Tibial nerve (tissue), 4 donors: ENCODE measurements around the gene TGM4. TPM values are rescaled to one million over a fixed set of nuclear protein-coding genes. Genes with fewer than 3 reads are reported as not detected.
"Not testable (repeated sequence)": the region's sequence is repeated elsewhere in the genome, so short reads cannot be mapped to it uniquely, and the experiment has no call there.

Experiments used
- DNase-seq, 2 donors: peaks; one replicate each; pipeline ENCODE4 v3.0.0-alpha.2; 2019; ENCODE audit warnings: low spot score in 2 of 2
- H3K27ac ChIP-seq, 4 donors: fragments of 200-600 bp; sonication (generic) in 3 of 4; one replicate each; pipeline ENCODE4 v1.5.1; 2017 to 2019; ENCODE audit warnings: mild to moderate bottlenecking in 1 of 4
- H3K27me3 ChIP-seq, 2 donors: fragments of 200-600 bp; sonication (generic) in 1 of 2; one replicate each; pipeline versions ENCODE4 v1.5.1 to v1.6.0; 2017 to 2019
- H3K36me3 ChIP-seq, 3 donors: fragments of 200-600 bp; sonication (generic); one replicate each; pipeline ENCODE4 v1.5.1; 2018 to 2019
- H3K4me1 ChIP-seq, 4 donors: fragments of 200-600 bp; sonication (generic) in 3 of 4; one replicate each; pipeline ENCODE4 v1.5.1; 2017 to 2019
- H3K4me3 ChIP-seq, 4 donors: fragments of 200-600 bp; sonication (generic) in 3 of 4; one replicate each; pipeline ENCODE4 v1.5.1; 2017 to 2019; ENCODE audit warnings: mild to moderate bottlenecking in 1 of 4, moderate library complexity in 1 of 4
- H3K9me3 ChIP-seq, 4 donors: fragments of 200-600 bp; sonication (generic) in 3 of 4; one replicate each; pipeline ENCODE4 v1.5.1; 2017 to 2019
- CTCF ChIP-seq, 5 experiments: fragments of 200-600 bp in 3 of 5; fragments of 450-650 bp in 2 of 5; sonication (generic) in 3 of 5; IDR thresholded peaks; one replicate each; pipeline ENCODE4 v1.5.1; 2016 to 2019; ENCODE audit warnings: antibody characterized with exemption in 5 of 5, mild to moderate bottlenecking in 3 of 5, moderate library complexity in 2 of 5
- EP300 ChIP-seq, 2 donors: sonication (generic); formaldehyde crosslinking; IDR thresholded peaks; one replicate each; pipeline ENCODE4 v1.6.1; 2017; ENCODE audit warnings: antibody characterized with exemption in 2 of 2, mild to moderate bottlenecking in 1 of 2
- POLR2A ChIP-seq, 2 donors: fragments of 450-650 bp; IDR thresholded peaks; one replicate each; pipeline ENCODE4 v1.6.1; 2017; ENCODE audit warnings: antibody characterized with exemption in 2 of 2, mild to moderate bottlenecking in 2 of 2, moderate library complexity in 2 of 2
- WGBS, 2 donors: methylation state at CpG; one replicate each; pipeline ENCODE4 v1.1.5; 2018; 5-methylcytosine and 5-hydroxymethylcytosine counted together
- total RNA-seq, 4 donors: library from RNA; depleted of rRNA; stranded (reverse); fragments of >200 nt; gene quantifications; one replicate each; pipeline ENCODE4 v1.1.0, GENCODE V29; 2016

The TGM4 gene
- total RNA-seq, 4 donors from 2014 or later: not detected

- Histone ChIP-seq H3K4me3 (no peak overlapping the region), H3K9me3 (no peaks in the 10 kb centered on the region), H3K27me3 (no peaks in the 10 kb centered on the region), H3K27ac (no peak overlapping the region), H3K4me1 (no peaks in the 10 kb centered on the region), H3K36me3 (peaks cover 0 to 97% (median 0%) of the 10 kb centered on the region in 3 donors)
- no peak for TF ChIP-seq POLR2A (IDR thresholded peaks at IDR 0.05)
- TF ChIP-seq CTCF (IDR thresholded peaks at IDR 0.05): no peak
- no peak for TF ChIP-seq EP300 (IDR thresholded peaks at IDR 0.05)
- no peak for DNase-seq
- 91 to 95% methylated on average over 9 of the region's 9 CpGs for WGBS, 2 donors
These were observed 68.0 kb downstream of the TGM4 start for GRCh38 chr3:44942202-44942921.

GRCh38 chr3:44948239-44948638 is 73.8 kb downstream of the TGM4 start:
- Histone ChIP-seq H3K4me3 (no peak overlapping the region), H3K36me3 (peaks cover 0 to 52% (median 0%) of the 10 kb centered on the region in 3 donors), H3K27me3 (no peaks in the 10 kb centered on the region), H3K27ac (no peak overlapping the region), H3K9me3 (no peaks in the 10 kb centered on the region), H3K4me1 (no peaks in the 10 kb centered on the region)
- TF ChIP-seq CTCF (IDR thresholded peaks at IDR 0.05) (no peak), EP300 (IDR thresholded peaks at IDR 0.05) (no peak), POLR2A (IDR thresholded peaks at IDR 0.05) (no peak)
- no peak for DNase-seq
- 94 to 99% methylated on average over 3 of the region's 3 CpGs for WGBS, 2 donors

DNA sequence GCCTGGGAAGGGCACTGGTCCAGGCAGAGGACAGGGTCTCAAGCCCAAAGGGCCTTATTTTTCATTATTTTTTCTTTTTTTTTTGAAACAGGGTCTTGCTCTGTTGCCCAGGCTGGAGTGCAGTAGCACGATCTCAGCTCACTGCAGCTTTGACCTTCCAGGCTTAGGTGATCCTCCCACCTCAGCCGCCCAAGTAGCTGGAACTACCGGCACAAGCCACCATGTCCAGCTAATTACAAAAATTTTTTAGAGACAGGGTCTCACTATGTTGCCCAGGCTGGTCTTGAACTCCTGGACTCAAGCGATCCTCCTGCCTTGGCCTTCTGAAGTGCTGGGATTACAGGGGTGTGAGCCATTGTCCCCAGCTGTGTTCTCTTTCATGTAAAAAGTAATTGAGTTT is 75.4 kb downstream of the TGM4 start:
- not testable (repeated sequence) for DNase-seq, H3K4me1 ChIP-seq, H3K4me3 ChIP-seq, H3K9me3 ChIP-seq, H3K27me3 ChIP-seq, H3K27ac ChIP-seq
- H3K36me3 ChIP-seq: peaks cover 0 to 41% (median 0%) of the 10 kb centered on the region in 3 donors
- 96 to 97% methylated on average over 4 of the region's 4 CpGs for WGBS, 2 donors

DNA sequence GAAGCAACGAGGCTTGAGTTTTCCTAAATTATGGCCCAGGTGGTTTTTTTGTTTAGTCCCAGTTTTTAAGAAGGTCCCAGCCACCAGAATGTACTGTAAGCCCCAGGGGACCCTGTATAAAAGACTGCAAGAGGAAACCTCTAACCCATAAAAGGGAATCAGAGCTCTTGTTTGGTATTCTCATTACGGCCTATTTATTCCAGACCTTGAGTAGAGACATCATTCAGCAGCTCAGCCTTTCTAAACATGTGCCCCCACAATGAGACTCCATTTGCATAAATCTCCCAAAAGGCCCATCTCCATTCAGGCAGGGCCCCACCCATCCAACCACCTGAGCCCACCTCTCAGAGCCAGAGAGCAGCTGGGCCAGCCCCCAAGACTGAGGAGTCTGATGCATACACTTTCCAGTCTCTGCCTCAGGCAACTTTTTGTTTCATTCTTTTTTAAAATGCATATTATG is 75.9 kb downstream of the TGM4 start:
- no peaks in the 10 kb centered on the region for H3K9me3 ChIP-seq
- TF ChIP-seq POLR2A (IDR thresholded peaks at IDR 0.05) (no peak), EP300 (IDR thresholded peaks at IDR 0.05) (no peak), CTCF (IDR thresholded peaks at IDR 0.05) (no peak)
- WGBS, 2 donors: 70 to 71% methylated on average over 2 of the region's 2 CpGs
- no peak for DNase-seq
- H3K27me3 ChIP-seq: no peaks in the 10 kb centered on the region
- no peaks in the 10 kb centered on the region for H3K4me1 ChIP-seq
- H3K4me3 ChIP-seq: no peak overlapping the region
- no peak overlapping the region for H3K27ac ChIP-seq
- peaks cover 0 to 36% (median 0%) of the 10 kb centered on the region in 3 donors for H3K36me3 ChIP-seq

- H3K27ac ChIP-seq: no peak overlapping the region
- WGBS, 2 donors: 80 to 85% methylated on average over 3 of the region's 3 CpGs
- H3K36me3 ChIP-seq: peaks cover 0 to 40% (median 0%) of the 10 kb centered on the region in 3 donors
- TF ChIP-seq POLR2A (IDR thresholded peaks at IDR 0.05): no peak
- DNase-seq: no peak
- H3K9me3 ChIP-seq: no peaks in the 10 kb centered on the region
- peaks cover 0 to 7% (median 0%) of the 10 kb centered on the region in 4 donors for H3K4me1 ChIP-seq
- no peak overlapping the region for H3K4me3 ChIP-seq
- no peaks in the 10 kb centered on the region for H3K27me3 ChIP-seq
These were observed 78.3 kb downstream of the TGM4 start for GRCh38 chr3:44952689-44953088.

DNA sequence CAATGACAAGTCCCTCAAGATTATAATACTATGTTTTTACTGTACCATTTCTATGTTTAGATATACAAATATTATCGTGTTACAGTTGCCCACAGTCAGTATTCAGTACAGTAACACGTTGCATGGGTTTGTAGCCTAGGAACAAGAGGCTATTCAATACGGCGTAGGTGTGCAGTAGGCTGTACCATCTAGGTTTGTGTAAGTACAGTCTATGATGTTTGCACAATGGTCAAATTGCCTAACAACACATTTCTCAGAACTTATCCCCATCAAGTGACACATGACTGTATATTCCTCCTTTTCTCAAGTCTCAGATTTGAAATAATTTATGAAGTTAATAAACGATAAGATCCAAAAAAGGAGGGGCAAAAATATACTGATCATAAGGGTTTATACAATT is 79.9 kb downstream of the TGM4 start:
- WGBS, 2 donors: 85% methylated on average over 5 of the region's 5 CpGs
- no peaks in the 10 kb centered on the region for H3K9me3 ChIP-seq
- no peak for TF ChIP-seq EP300 (IDR thresholded peaks at IDR 0.05)
- TF ChIP-seq POLR2A (IDR thresholded peaks at IDR 0.05): no peak
- TF ChIP-seq CTCF (IDR thresholded peaks at IDR 0.05): no peak
- H3K27ac ChIP-seq: no peak overlapping the region
- H3K4me3 ChIP-seq: no peak overlapping the region
- no peak for DNase-seq
- peaks cover 0 to 7% (median 0%) of the 10 kb centered on the region in 4 donors for H3K4me1 ChIP-seq
- no peaks in the 10 kb centered on the region for H3K27me3 ChIP-seq
- peaks cover 0 to 46% (median 0%) of the 10 kb centered on the region in 3 donors for H3K36me3 ChIP-seq
